Liver (tissue), 9 donors: ENCODE results near the gene BIN1. TPM values are rescaled to one million over a fixed set of nuclear protein-coding genes. Genes with fewer than 3 reads are reported as not detected.

Experiments used
- DNase-seq: peaks from one replicate; pipeline ENCODE4 v3.0.0-alpha.2; 2017; ENCODE audit warnings: low spot score
- H3K27ac ChIP-seq, 2 donors: one replicate each; pipeline ENCODE4 v1.7.0; 2013; ENCODE audit warnings: inconsistent platforms in 2 of 2, low read length in 2 of 2, control low read depth in 1 of 2, low read depth in 1 of 2, mild to moderate bottlenecking in 1 of 2
- H3K27me3 ChIP-seq, 4 donors: one replicate each; pipeline versions ENCODE4 v1.6.1 to v1.7.0; 2013; ENCODE audit warnings: low read length in 3 of 4, inconsistent platforms in 1 of 4, mild to moderate bottlenecking in 1 of 4, moderate library complexity in 1 of 4; ENCODE audit not compliant: control insufficient read depth in 4 of 4, insufficient read depth in 4 of 4
- H3K36me3 ChIP-seq, 4 donors: one replicate each; pipeline versions ENCODE4 v1.6.1 to v1.7.0; 2013; ENCODE audit warnings: low read length in 3 of 4, mild to moderate bottlenecking in 3 of 4, low read depth in 1 of 4, moderate library complexity in 1 of 4; ENCODE audit not compliant: control insufficient read depth in 4 of 4, insufficient read depth in 3 of 4
- H3K4me1 ChIP-seq, 4 donors: one replicate each; pipeline versions ENCODE4 v1.6.1 to v1.7.0; 2013; ENCODE audit warnings: low read length in 3 of 4, mild to moderate bottlenecking in 3 of 4, moderate library complexity in 1 of 4; ENCODE audit not compliant: control insufficient read depth in 4 of 4, insufficient read depth in 4 of 4
- H3K4me3 ChIP-seq, 3 donors: one replicate each; pipeline versions ENCODE4 v1.6.1 to v1.7.0; 2013; ENCODE audit warnings: low read length in 3 of 3, control low read depth in 1 of 3, low read depth in 1 of 3, mild to moderate bottlenecking in 1 of 3
- H3K9ac ChIP-seq, 2 donors: one replicate each; pipeline ENCODE4 v1.7.0; 2013; ENCODE audit warnings: low read length in 2 of 2, mild to moderate bottlenecking in 2 of 2, moderate library complexity in 2 of 2, control low read depth in 1 of 2, low read depth in 1 of 2
- H3K9me3 ChIP-seq, 4 donors: one replicate each; pipeline versions ENCODE4 v1.6.1 to v1.7.0; 2013; ENCODE audit warnings: low read length in 3 of 4; ENCODE audit not compliant: control insufficient read depth in 4 of 4
- ATF3 ChIP-seq: IDR thresholded peaks from 2 replicates; pipeline ENCODE4 v1.6.1; 2016; ENCODE audit warnings: antibody characterized with exemption
- CTCF ChIP-seq: fragments of 150-350 bp; IDR thresholded peaks from 2 replicates; pipeline ENCODE4 v1.5.1; 2017; ENCODE audit warnings: improper control_type of control experiment, low read depth, low read length; ENCODE audit not compliant: missing input control
- EGR1 ChIP-seq, 2 donors: IDR thresholded peaks; 2 replicates each; pipeline ENCODE4 v1.6.1; 2016 to 2018; ENCODE audit warnings: antibody characterized with exemption in 2 of 2, low read depth in 2 of 2
- FOXA1 ChIP-seq: IDR thresholded peaks from 2 replicates; pipeline ENCODE4 v1.6.1; 2016; ENCODE audit warnings: antibody characterized with exemption
- FOXA2 ChIP-seq: IDR thresholded peaks from 2 replicates; pipeline ENCODE4 v1.6.1; 2016; ENCODE audit warnings: antibody characterized with exemption
- GABPA ChIP-seq, 2 donors: IDR thresholded peaks in 1 of 2; conservative IDR thresholded peaks in 1 of 2; 2 replicates each; pipeline ENCODE4 v1.6.1; 2016; ENCODE audit warnings: antibody characterized with exemption in 2 of 2, mild to moderate bottlenecking in 1 of 2, moderate library complexity in 1 of 2
- HNF4A ChIP-seq, 2 donors: conservative IDR thresholded peaks; 2 replicates each; pipeline ENCODE4 v1.6.1; 2016; ENCODE audit warnings: antibody characterized with exemption in 2 of 2, mild to moderate bottlenecking in 2 of 2
- HNF4G ChIP-seq: IDR thresholded peaks from 2 replicates; pipeline ENCODE4 v1.6.1; 2016; ENCODE audit warnings: antibody characterized with exemption
- JUND ChIP-seq, 2 donors: IDR thresholded peaks; 2 replicates each; pipeline ENCODE4 v1.6.1; 2016; ENCODE audit warnings: antibody characterized with exemption in 2 of 2
- NR2F2 ChIP-seq: IDR thresholded peaks from 2 replicates; pipeline ENCODE4 v1.6.1; 2016; ENCODE audit warnings: antibody characterized with exemption
- RAD21 ChIP-seq, 2 donors: IDR thresholded peaks; 2 replicates each; pipeline ENCODE4 v1.6.1; 2016; ENCODE audit warnings: antibody characterized with exemption in 2 of 2, mild to moderate bottlenecking in 2 of 2
- REST ChIP-seq: IDR thresholded peaks from 2 replicates; pipeline ENCODE4 v1.6.1; 2016; ENCODE audit warnings: antibody characterized with exemption, mild to moderate bottlenecking
- RXRA ChIP-seq, 2 donors: IDR thresholded peaks; 2 replicates each; pipeline ENCODE4 v1.6.1; 2017 to 2018; ENCODE audit warnings: antibody characterized with exemption in 2 of 2, mild to moderate bottlenecking in 1 of 2
- SP1 ChIP-seq: IDR thresholded peaks from 2 replicates; pipeline ENCODE4 v1.6.1; 2018; ENCODE audit warnings: antibody characterized with exemption, mild to moderate bottlenecking
- YY1 ChIP-seq: IDR thresholded peaks from 2 replicates; pipeline ENCODE4 v1.6.1; 2016; ENCODE audit warnings: antibody characterized with exemption, mild to moderate bottlenecking
- WGBS: extraction: QIAGEN DNeasy Blood & Tissue Kit; methylation state at CpG from one replicate; pipeline ENCODE4 v1.1.7; 2013; 5-methylcytosine and 5-hydroxymethylcytosine counted together
- polyA plus RNA-seq, 2 donors: library from polyadenylated mRNA; stranded (reverse) in 1 of 2; unstranded in 1 of 2; fragments of 200-250 nt in 1 of 2; fragments of >200 nt in 1 of 2; fragmentation: Nextera tagmentation in 1 of 2; extraction: Ambion mirVana in 1 of 2; gene quantifications; one replicate each; pipeline versions ENCODE4 v1.2.1 to v1.2.3, GENCODE V29; 2013 to 2015
- total RNA-seq, 2 donors: library from RNA; depleted of rRNA; stranded (reverse); fragments of >200 nt; gene quantifications; one replicate each; pipeline ENCODE4 v1.2.3, GENCODE V29; 2014
- TF ChIP-seq, protein P1 (sequence below): IDR thresholded peaks from 2 replicates; pipeline ENCODE4 v1.6.1; 2016; ENCODE audit warnings: antibody characterized with exemption
- TF ChIP-seq, protein P2 (sequence below): IDR thresholded peaks from 2 replicates; pipeline ENCODE4 v1.6.1; 2016; ENCODE audit warnings: antibody characterized with exemption
- donor health status: healthy.
- donor health status: healthy.
- donor health status: healthy.
- donor health status: healthy.
- donor health status: healthy.

The BIN1 gene
- total and polyA plus RNA-seq, 4 donors = 13.3 to 21.5 (median 15.0) TPM

- no peak overlapping the region for H3K9ac ChIP-seq
- no peaks in the 10 kb centered on the region for H3K36me3 ChIP-seq
- 95% methylated on average over 5 of the region's 5 CpGs for WGBS
- peaks cover 1 to 40% (median 27%) of the 10 kb centered on the region in 4 donors for H3K4me1 ChIP-seq
- TF ChIP-seq YY1 = no peak
- TF ChIP-seq, protein P1, sequence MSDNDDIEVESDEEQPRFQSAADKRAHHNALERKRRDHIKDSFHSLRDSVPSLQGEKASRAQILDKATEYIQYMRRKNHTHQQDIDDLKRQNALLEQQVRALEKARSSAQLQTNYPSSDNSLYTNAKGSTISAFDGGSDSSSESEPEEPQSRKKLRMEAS = no peak
- TF ChIP-seq HNF4G = no peak
- H3K27ac ChIP-seq = no peak overlapping the region
- DNase-seq = no peak
- no peaks in the 10 kb centered on the region for H3K9me3 ChIP-seq
- no peaks in the 10 kb centered on the region for H3K27me3 ChIP-seq
- H3K4me3 ChIP-seq = no peak overlapping the region
These were observed 4.3 kb downstream of the BIN1 start for GRCh38 chr2:127102521-127103242.

- TF ChIP-seq JUND (IDR thresholded peaks at IDR 0.05) = no peak
- TF ChIP-seq SP1 = no peak
- TF ChIP-seq NR2F2 = no peak
- no peak for TF ChIP-seq EGR1 (IDR thresholded peaks at IDR 0.05; ENCODE audit: low read depth in 2 of 2)
- no peak for TF ChIP-seq ATF3
- TF ChIP-seq GABPA (IDR thresholded peaks at IDR 0.05 in 1 of 2, conservative IDR thresholded peaks at IDR 0.05 in 1 of 2) = no peak
- TF ChIP-seq, protein P2, sequence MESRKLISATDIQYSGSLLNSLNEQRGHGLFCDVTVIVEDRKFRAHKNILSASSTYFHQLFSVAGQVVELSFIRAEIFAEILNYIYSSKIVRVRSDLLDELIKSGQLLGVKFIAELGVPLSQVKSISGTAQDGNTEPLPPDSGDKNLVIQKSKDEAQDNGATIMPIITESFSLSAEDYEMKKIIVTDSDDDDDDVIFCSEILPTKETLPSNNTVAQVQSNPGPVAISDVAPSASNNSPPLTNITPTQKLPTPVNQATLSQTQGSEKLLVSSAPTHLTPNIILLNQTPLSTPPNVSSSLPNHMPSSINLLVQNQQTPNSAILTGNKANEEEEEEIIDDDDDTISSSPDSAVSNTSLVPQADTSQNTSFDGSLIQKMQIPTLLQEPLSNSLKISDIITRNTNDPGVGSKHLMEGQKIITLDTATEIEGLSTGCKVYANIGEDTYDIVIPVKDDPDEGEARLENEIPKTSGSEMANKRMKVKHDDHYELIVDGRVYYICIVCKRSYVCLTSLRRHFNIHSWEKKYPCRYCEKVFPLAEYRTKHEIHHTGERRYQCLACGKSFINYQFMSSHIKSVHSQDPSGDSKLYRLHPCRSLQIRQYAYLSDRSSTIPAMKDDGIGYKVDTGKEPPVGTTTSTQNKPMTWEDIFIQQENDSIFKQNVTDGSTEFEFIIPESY = no peak
- no peak for TF ChIP-seq HNF4A (conservative IDR thresholded peaks at IDR 0.05)
- no peak for TF ChIP-seq HNF4G
- TF ChIP-seq YY1 = no peak
- TF ChIP-seq RAD21 (IDR thresholded peaks at IDR 0.05) = no peak
- no peak for TF ChIP-seq RXRA (IDR thresholded peaks at IDR 0.05)
- TF ChIP-seq, protein P1 = no peak
- no peak for TF ChIP-seq CTCF
- TF ChIP-seq FOXA1 = no peak
- no peak for TF ChIP-seq REST
- no peak for TF ChIP-seq FOXA2
- H3K9ac ChIP-seq = no peak overlapping the region
- H3K27me3 ChIP-seq = no peaks in the 10 kb centered on the region
- DNase-seq = no peak
- 86% methylated on average over 10 of the region's 10 CpGs for WGBS
- no peak overlapping the region for H3K4me3 ChIP-seq
- H3K36me3 ChIP-seq = no peaks in the 10 kb centered on the region
- H3K27ac ChIP-seq = no peak overlapping the region
- H3K9me3 ChIP-seq = no peaks in the 10 kb centered on the region
- H3K4me1 ChIP-seq = peaks cover 2 to 44% (median 28%) of the 10 kb centered on the region in 4 donors
These were observed 5.0 kb downstream of the BIN1 start for GRCh38 chr2:127101756-127102477.
